Measurements from ENCODE around the gene LRCH1.

LRCH1 gene

DNA sequence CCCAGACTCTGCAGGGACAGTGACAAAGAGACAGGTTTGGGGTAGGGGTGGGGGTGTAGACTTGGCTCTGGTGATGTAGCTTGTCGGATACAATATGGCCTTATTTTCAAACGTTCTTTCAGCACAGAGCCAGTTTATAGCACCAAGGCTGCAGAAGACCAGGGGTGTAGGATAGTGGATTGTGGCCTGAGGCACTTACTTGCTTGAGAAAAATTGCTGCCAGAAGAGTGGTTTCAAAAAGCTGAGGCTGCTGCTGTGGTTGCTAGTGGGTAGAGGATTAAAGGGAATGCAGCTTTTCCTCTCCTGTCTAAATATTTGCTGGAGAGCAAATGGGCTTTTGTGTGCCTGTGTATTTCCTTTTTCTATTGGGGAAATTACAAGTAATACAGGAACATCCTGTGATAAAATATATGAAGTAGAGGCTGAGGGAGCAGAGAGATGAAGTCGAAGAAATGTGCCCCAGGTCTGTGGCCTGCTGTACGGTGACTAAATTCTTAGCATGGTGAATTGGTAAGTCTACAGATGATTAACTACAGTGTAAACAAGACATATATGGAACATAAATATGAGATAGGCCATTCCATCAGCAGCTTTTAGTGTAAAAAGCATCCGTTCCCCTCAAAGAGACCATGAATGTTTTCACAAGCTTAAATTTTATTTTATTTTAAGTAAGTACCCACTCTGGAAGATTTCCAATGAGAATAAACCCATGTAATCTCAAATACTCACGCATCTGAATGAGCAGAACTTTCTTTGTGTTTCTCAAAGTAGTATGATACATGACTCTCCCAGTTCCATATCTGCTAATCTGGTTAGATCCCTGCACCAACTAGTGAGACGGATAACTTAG, 112.9 kb downstream of the LRCH1 start:
- DNase-seq (ENCODE audit: low read depth, low spot score), result no peak

DNA sequence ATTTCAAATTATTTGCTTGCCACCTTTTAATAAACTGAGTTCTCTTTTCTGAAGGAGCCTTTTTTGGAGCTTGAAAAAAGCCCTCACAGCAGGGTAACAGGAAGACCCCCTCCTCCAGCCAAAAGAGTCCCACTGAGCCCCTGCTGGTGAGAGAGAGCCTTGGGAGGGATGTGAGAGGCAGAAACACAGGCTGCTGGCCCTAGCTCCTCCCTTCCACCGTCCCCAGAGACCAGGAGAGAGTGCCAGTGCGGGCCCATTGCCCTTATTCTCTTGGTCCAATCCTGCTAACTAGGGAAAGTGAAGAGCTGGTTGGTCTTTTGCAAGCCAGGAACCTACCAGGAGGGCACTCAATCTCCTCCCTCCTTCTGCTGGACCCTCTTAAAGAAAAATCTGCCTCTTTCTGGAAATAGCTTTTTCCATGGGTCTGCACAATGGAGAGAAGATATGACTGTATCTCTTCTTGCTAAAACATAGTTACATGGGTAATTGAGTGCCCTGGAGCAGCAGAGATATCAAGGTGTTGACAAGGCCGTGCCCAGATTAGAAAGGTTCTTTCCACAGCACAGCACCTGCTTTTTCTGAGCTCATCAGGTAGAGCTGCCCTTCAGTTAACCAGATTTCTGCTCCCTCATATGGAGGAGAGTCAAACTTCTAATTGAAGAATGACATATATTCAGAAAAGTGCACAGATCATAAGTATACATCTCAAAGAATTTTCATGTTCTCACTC, 113.9 kb downstream of the LRCH1 start:
- DNase-seq (ENCODE audit: low read depth, low spot score), result no peak

DNA sequence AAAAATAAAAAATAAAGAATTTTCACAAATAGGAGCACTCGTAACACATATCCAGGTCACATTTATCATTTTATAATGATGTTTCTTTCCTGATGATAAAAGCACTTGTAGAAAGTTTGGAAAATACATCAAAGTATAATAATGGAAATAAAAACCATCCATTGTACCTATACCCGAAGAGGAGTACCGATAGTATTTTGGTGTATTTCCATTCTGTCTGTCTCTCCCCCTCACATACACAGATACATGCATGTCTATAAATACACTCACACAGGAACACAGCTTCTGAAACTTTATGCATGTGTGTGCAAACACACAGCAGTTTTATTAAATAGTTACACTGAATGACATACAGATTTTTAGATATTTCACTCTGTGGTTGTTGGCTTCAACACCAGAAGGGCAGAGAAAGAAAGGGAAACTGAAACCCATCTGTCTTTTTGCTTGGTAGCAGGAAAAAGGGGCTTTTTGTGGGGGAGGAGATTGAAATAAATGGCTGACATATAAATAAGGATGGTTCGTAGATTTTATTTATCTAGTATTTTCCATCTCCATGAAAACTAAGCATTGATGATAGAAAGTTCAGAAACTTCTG, 114.8 kb downstream of the LRCH1 start:
- no peak for DNase-seq (ENCODE audit: low read depth, low spot score)

DNA sequence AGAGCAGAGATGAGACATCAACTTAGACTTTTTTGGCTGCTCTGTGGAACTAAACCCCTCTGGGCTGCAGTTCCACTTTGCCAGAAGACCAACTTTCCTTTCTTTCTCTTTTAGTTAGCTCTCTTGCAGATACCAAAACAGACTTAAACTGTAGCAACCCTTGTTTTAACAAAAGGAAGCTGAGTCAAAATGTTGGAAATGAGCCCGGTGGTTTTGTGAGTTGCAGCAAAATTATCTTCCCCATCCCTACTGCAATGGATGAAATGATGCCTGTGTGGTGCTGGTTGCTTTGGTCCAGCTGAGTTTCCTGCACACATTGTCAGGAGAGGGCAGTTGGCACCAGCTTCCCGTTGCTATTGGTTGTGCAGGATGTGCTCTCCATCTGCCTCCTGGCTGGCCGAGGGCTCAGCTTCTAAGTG, 115.3 kb downstream of the LRCH1 start:
- DNase-seq (ENCODE audit: low read depth, low spot score), result no peak

DNA sequence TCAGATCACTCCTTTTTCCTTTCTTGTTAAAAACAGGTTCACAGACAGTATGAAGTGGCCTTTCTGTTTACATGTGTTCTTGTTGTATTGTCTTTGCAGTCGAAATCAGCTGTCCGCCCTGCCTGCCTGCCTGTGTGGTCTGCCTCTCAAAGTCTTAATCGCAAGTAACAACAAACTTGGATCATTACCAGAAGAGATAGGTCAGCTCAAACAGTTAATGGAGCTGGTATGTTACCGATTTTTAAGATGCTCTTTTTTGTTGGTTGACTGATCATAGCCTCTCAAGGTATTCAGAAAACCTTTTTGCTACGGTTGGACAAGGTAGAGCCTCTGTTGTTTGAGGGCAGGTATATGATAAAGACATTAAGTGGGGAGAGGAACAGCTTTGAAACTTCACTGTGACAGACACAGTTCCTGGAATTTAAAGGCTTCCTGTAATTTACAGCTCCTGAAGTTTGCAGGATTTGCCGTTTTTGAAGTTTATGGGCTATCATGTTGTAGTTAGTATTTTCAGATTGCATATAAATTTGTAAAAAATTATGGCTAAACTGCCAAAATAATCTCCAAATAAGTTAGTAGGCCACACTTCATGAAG, 116.1 kb downstream of the LRCH1 start:
- no peak for DNase-seq (ENCODE audit: low read depth, low spot score)

DNA sequence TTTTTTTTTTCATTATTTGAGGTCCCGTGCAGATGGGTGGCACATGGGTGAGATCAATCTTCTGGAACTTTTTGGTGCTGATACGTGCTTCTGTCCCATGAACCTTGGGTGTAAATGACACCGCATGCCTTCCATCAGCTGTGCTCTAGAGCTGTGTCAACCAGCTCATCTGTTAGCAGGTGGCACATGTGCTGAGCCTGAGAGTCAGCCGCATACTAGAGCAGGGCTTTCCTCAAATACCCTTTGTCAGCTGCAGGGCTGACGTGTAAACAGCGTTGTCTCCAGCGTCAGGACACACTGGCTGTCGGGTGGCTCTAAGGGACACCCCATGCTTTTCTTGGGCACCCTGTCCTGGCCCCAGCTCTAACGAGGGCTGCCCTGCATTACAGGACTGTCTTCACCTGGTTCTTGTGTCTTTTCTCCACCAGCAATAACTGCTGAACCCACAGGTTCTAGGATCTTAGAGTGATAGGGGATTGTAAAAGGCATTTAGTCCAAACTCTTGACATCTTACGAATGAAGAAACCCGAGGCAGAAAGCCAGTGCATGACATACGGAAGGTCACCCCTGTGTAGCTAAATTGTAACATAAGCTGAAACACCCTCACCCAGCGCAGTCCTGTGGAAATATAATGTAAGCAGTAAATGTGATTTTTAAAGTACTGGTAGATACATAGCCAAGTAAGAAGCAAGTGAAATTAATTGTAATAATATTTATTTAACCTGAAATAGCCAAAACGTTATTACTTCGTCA, 119.5 kb downstream of the LRCH1 start:
- no peak for DNase-seq (ENCODE audit: low read depth, low spot score)

DNA sequence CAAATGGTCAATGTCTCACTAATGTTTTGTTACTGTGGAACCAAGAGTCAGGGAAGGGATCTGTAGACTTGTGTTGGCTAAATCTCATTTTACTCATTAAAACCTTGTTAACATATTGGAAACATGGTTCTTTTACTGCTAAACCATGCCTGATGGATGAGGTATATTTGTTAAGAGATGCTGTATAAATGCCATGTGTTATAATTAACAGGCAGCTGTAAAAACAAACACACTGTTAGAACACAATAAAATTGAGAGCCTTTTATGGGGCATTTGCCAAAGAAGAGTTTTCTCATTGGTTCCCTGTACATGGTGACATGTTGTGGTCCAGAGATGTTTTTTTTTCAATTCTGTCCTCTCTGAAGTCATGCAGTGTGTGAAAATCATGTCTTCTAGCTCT, 122.0 kb downstream of the LRCH1 start:
- no peak for DNase-seq (ENCODE audit: low read depth, low spot score)

DNA sequence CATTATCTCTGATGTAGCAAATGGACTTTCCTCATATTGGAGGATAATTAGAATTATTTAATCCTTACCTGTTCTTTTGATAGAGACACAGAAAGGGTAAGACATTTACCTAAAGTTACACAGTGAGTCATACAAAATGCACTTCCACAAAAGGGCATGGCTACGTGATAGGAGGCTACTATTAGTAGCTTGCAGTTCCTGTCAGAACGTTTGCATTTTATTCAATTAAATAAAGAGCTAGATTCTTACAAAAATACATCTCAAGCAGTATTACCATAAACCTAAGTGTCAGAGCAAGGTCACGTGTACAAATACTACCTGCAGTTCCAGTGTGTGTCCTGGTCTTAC, 123.4 kb downstream of the LRCH1 start:
- no peak for DNase-seq (ENCODE audit: low read depth, low spot score)

DNA sequence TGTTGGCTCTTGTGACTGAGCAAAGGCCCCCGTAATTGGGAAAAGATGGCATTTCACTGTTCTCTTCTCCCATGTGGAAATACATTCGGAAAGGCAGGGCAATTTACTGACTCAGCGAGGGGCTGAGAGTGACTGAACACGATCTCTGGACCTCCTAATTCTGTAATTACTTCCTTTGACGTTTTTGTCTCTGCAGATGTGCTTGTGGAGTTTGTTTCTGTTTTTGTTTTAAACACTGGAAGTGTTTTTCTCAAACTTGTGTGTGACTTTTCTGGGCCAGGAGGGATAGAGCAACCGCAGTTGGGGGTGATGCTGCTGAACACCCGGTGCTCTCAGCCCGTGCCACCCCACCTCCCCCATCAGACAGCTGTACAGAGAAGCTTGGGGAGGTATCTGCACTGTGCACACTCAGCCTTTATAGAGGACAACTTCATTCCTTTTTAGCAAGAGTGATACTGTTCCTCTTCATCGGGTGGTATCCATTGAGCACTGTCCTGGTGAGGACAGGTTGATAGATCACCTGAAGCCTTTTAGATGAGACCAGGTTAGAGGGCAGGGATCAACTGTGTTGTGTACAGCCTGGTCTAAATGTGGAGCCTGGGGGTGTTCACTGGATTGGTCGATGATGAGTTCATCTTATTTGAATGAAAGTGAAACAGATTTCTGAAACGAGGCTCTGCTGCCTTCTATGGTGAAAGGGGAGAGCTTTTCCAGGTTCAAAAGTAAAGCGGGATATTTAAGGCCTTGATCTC, 126.6 kb downstream of the LRCH1 start:
- DNase-seq (ENCODE audit: low read depth, low spot score), result peak; percentile 89

DNA sequence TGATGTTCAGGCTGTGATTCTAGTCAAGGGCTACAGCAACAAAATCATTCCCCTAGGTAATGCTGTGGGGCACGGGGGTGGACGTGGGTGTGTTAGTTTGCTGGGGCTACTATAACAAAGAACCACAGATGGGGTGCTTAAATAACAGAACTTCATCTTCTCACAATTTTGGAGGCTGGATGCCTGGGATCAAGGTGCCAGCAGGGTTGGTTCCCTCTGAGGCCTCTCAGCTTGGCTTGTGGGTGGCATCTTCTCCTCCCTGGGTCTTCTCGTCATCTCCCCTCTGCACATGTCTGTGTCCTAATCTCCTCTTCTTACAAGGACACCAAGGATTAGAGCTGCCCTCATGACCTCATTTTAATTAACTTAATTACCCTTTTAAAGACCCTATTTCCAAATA, 129.0 kb downstream of the LRCH1 start:
- DNase-seq (ENCODE audit: low read depth, low spot score), result no peak

DNA sequence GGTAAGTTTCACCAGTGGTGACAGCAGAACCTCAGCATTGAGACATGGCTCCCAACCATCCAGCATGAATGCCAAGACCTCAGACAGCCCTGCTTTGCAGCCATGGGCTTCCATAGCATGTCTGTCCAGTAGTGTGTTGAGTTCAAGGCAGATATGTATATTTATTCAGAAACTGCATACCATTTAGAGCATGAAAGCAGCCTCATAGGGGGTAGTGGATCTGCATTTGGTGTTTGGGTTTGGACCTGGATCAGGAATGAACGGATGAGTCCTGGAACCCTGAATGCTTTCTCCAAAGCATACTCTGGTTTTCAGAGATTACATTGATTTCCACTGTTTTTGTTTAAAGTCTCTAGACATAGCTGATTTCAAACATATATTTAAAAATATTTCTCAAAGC, 129.7 kb downstream of the LRCH1 start:
- DNase-seq (ENCODE audit: low read depth, low spot score), result no peak

DNA sequence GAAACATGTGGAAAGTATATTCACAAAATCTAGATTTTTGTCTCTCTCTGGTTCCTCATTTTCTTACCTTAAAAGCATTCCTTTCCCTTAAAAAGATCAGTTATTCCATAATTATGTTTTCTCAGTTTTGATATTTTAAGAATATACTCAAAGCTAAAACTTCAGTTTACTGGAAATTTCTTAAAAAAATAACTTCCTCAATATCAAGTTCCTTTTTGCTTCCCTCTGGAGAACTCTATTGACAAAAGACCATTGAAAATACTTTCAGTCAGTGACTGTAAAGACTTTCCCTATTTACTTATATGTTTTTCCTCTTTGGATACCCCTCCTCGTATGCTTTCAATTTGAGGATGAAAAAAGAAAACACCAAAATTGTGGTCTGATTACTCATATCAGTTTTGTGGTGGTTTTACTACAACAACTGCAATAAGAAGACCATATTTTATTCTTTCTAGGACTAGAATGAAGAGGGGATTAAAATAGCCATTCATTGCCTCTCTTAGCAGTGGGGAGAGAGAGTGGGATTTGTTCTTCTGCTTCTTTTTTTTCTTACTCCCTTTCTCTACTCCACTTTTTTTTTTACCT, 130.8 kb downstream of the LRCH1 start:
- no peak for DNase-seq (ENCODE audit: low read depth, low spot score)

DNA sequence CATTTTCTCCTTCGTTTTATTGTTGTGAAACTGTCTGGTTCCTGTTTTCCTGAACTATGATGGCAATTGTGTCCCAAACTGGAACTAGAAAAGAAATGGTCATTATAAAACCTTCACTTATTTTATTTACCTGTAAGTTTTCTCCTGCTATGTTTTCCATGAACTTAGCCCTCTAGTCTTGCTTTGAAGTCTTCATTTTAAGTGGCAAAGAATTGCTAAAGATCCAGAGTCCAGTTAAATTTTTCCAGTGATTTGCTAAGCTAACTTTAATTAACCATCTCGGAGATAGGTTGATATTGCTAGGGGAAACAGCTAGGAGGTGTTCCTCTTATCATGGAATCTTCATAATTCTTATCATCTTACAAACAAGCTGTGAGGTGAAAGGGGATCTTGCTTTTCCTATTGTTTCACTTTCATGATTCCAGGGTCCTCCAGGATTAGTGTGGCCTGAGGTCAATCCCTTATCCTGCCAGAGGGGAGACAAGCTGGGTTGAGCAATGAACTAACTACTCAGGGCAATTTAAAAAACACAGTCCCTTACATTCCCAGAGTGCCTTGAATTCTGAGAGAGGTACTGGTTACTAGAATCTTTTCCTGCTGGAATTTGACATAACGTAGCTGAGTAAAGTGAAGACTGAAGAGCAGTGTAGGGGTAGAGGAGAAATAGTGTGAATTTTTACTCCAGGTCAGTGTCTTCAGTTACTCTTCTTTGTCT, 131.5 kb downstream of the LRCH1 start:
- DNase-seq (ENCODE audit: low read depth, low spot score), result no peak

DNA sequence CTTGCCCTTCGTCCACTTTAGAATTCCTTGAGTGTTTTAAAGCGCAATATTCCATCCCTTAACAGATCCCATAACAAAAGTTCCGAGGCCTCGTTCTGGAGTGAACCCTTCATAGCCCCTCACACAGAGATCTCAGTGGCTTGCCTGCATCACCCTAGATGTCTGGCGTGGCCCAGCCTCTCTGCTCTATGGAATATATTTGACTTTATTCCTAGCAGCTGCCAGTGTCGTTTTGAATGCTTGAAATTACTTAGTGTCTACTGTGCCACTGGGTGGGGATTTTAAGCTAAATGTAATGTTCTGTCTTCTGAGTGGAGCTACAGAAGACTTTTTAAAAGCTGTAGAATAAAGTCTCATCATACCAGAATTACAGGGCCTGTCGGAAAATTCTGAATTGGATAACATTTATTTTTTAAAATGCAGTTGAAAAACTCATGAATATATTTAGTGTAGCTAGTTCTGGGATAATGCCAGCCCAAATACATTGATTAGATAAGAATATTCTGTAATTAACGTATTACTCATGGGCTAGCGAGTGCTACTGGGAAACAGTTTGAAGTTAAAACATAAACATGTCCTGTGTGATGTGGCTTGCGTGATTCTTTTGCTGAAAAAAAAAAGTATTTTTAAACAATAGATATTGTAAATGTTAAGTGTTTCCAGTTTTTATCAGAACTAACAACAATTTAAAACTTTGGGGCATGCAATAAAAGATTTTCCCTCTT, 132.2 kb downstream of the LRCH1 start:
- DNase-seq (ENCODE audit: low read depth, low spot score), result no peak

DNA sequence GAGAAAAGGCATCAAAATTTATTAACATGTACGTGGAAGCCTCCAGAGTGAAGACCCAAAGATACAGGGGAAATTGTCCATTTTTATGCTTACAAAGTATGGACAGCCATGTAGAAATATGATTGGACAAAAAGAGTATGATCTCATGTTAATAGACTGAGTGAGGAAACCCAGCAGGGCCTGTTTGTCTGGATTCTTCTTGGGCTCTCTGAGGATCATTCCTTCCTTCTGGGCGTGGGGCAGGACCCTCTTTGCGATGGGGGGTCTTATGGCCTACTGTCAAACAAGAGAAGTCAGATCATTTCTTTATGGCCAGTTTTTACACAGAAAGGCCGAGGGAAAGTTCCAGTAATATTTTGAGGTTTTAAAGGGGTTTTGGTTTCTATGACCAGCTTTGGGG, 133.2 kb downstream of the LRCH1 start:
- DNase-seq (ENCODE audit: low read depth, low spot score), result no peak

DNA sequence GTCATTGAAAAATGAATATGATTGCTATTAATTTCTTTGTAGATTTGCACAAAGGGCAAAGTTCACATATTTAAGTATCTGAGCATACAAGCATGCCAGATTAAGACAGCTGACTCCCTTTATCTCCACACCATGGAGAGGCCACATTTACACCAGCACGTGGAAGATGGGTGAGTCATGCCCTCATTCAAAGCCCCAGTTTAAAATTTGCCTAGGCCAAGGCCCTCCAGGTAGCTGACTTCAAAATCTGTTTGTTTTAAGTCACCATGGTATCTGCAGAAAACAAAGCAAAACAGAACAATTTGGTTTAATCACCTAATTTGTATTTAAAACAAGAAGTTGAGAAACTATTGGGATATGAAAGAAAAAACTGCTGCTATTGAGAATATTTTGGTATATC, 134.8 kb downstream of the LRCH1 start:
- DNase-seq (ENCODE audit: low read depth, low spot score), result no peak

DNA sequence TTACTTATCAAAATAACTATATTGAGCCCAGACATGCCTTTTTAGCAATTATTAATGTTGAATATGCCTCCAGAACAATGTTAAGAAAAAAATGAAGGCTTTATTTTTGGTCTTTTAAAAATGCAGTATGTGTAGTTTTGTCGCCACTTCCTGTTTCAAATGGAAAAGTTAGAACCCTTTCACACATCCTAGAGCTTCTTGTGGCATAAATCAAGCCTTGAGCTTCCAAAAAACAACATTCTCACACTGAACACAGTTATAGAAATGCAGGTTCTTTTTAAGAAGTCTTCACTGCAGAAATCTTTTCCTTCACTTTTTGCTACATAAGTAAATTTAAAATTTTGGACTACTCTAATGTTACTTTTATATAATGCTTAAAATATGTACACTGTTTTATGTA, 135.3 kb downstream of the LRCH1 start:
- no peak for DNase-seq (ENCODE audit: low read depth, low spot score)

DNA sequence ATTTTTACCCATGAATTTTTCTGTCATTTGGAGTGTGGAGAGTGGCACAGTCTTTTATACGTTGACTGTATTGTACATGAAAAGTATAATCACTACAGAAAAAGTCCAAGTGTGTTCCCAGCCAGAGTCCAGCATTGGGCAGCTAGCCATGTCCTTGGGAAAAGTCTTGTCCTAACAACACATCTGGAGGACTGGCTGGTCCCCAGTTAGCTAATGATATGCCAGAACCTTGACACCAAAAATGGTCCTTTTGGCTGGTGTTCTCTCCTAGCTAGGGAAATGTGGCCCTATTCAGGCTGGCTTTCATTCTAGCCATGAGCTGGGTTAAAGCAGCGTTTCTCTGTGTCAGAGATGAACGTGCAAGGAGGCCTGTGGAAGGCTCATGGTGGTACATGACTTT, 145.0 kb downstream of the LRCH1 start:
- no peak for DNase-seq (ENCODE audit: low read depth, low spot score)

DNA sequence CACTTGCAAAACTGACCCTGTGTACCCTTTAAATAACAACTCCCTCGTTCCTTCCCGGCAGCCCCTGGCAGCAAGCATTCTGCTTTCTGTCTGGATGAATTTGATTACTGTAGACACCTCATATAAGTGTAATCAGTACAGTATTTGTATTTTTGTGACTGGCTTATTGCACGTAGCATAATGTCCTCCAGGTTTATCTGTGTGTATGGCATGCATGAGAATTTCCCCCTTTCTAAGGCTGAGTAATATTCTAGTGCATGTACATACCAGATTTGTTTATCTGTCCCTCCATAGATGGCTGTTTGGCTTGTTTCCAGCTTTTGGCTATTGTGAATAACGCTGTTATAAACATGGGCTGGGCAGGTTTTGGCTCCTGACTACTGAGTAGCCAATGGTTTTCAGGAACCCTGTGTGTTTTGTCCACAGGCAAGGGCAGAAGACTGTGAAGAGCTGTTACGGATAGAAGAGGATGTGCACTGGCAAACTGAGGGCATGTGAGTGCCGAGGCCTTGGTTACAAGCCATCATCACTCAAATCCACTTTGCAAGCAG, 146.0 kb downstream of the LRCH1 start:
- DNase-seq (ENCODE audit: low read depth, low spot score), result no peak
